Tibial nerve (tissue), 4 donors: ENCODE results near the gene TNS3.

ENCODE experiments used
- CTCF ChIP-seq, 5 experiments: fragments of 200-600 bp in 3 of 5; fragments of 450-650 bp in 2 of 5; sonication (generic) in 3 of 5; IDR thresholded peaks; one replicate each; pipeline ENCODE4 v1.5.1; 2016 to 2019; ENCODE audit warnings: antibody characterized with exemption in 5 of 5, mild to moderate bottlenecking in 3 of 5, moderate library complexity in 2 of 5
- EP300 ChIP-seq, 2 donors: sonication (generic); formaldehyde crosslinking; IDR thresholded peaks; one replicate each; pipeline ENCODE4 v1.6.1; 2017; ENCODE audit warnings: antibody characterized with exemption in 2 of 2, mild to moderate bottlenecking in 1 of 2

GRCh38 chr7:47282790-47283496, 299.0 kb downstream of the TNS3 start:
- TF ChIP-seq CTCF (IDR thresholded peaks at IDR 0.05), result no peak
- TF ChIP-seq EP300 (IDR thresholded peaks at IDR 0.05), result no peak
